ENCODE data around the gene DIPK1C.

DIPK1C gene

GRCh38 chr18:74389171-74389927, 67.8 kb downstream of the DIPK1C start:
- DNase-seq (ENCODE audit: low read depth, low spot score): no peak

DNA sequence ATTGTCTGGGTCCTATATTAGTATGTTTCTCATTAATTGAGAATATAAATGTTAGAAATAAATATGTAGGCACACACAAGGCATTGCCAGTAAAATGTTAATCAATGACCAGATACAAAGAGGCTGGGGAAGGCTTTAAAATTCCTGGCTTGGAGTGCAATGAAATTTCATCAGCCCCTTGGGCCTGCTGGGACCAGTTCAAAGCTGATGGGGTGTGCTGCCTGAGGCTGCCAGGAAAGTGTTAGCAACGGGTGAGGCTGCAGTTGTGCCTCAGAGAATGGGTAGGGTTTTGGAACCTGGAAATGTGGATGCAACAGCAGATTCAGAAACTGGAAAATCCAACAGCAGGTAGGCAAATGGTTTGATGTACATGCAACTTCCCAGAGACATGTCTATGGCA, 68.9 kb downstream of the DIPK1C start:
- DNase-seq (ENCODE audit: low read depth, low spot score): no peak

DNA sequence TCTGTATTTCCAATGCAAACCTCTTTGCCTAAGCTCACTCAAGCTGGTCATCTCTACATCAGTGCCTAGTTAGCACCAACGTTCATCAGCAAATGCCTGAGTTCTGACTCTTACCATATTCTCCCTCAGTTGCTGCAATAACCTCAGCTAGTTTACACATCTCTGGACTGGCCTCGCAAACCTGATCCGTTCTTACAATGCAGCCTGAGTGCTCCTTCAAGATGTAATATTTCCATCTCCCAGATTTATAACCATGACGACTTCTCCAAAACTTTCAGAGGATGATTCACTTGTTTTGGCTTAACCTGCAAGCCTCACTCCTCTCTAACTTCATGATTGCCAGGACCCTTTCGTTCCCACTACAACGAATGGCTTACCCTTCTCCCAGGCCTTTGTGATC, 69.7 kb downstream of the DIPK1C start:
- no peak for DNase-seq (ENCODE audit: low read depth, low spot score)

Measured in smooth muscle cell of the brain vasculature (primary cell).